ENCODE data around the gene SLC23A3.

SLC23A3 gene

DNA sequence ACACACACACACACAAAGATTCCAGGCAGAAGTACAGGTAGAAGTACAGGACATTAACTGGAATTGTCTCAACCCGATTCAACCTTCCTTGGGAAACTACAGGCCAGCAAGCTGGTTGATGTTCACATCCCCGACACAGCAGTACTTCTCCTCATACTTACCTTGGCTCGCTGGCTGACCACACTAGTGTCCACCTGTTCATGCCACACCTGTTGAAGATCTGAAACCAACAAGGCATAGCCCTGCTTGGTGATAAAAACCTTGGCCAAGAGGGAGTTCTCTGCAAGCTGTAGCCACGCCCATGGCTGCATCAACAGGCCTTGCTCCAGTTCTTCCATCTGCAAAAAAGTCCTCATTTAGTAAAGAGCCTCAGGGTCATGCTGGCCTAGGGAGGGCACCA, 11.8 kb downstream of the SLC23A3 start:
- Histone ChIP-seq H3K27me3 (ENCODE audit: insufficient read depth, poor library complexity, severe bottlenecking) (no peaks in the 10 kb centered on the region), H3K9me3 (ENCODE audit: severe bottlenecking) (no peaks in the 10 kb centered on the region), H3K4me3 (ENCODE audit: severe bottlenecking) (no peak overlapping the region), H3K36me3 (ENCODE audit: low read depth) (peaks cover 21% of the 10 kb centered on the region), H3K27ac (ENCODE audit: poor library complexity, severe bottlenecking) (no peak overlapping the region), H3K4me1 (ENCODE audit: insufficient read depth, poor library complexity, severe bottlenecking) (no peaks in the 10 kb centered on the region)
- DNase-seq (ENCODE audit: low spot score) (no peak), ATAC-seq (ENCODE audit: low read depth) (no peak)
- TF ChIP-seq, protein P1, sequence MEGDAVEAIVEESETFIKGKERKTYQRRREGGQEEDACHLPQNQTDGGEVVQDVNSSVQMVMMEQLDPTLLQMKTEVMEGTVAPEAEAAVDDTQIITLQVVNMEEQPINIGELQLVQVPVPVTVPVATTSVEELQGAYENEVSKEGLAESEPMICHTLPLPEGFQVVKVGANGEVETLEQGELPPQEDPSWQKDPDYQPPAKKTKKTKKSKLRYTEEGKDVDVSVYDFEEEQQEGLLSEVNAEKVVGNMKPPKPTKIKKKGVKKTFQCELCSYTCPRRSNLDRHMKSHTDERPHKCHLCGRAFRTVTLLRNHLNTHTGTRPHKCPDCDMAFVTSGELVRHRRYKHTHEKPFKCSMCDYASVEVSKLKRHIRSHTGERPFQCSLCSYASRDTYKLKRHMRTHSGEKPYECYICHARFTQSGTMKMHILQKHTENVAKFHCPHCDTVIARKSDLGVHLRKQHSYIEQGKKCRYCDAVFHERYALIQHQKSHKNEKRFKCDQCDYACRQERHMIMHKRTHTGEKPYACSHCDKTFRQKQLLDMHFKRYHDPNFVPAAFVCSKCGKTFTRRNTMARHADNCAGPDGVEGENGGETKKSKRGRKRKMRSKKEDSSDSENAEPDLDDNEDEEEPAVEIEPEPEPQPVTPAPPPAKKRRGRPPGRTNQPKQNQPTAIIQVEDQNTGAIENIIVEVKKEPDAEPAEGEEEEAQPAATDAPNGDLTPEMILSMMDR (IDR thresholded peaks at IDR 0.05; ENCODE audit: poor library complexity, severe bottlenecking): no peak

DNA sequence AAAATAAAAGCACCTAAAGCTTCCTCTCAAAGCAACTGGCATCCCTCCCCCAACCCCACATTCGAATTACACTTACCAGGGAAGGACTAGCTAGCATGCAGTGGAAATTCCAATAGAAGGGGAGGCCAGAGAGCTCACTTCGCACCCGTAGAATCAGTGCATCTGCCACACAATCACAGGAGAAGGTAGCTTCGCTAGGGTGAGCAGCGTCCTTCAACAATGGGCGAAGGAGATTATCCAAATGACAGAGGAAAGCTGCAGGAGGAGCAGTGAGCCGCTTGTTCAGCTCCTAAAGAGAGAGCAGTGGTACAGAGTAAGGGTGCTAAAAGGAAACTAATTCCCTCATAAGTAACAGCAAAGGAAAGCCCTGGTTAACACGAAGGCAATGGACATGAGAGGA, 12.4 kb downstream of the SLC23A3 start:
- no peaks in the 10 kb centered on the region for H3K4me1 ChIP-seq (ENCODE audit: insufficient read depth, poor library complexity, severe bottlenecking)
- H3K36me3 ChIP-seq (ENCODE audit: low read depth): peaks cover 24% of the 10 kb centered on the region
- TF ChIP-seq, protein P1 (IDR thresholded peaks at IDR 0.05; ENCODE audit: poor library complexity, severe bottlenecking): no peak
- H3K9me3 ChIP-seq (ENCODE audit: severe bottlenecking): no peaks in the 10 kb centered on the region
- DNase-seq (ENCODE audit: low spot score) (no peak), ATAC-seq (ENCODE audit: low read depth) (no peak)
- H3K27ac ChIP-seq (ENCODE audit: poor library complexity, severe bottlenecking): no peak overlapping the region
- no peak overlapping the region for H3K4me3 ChIP-seq (ENCODE audit: severe bottlenecking)
- no peaks in the 10 kb centered on the region for H3K27me3 ChIP-seq (ENCODE audit: insufficient read depth, poor library complexity, severe bottlenecking)

DNA sequence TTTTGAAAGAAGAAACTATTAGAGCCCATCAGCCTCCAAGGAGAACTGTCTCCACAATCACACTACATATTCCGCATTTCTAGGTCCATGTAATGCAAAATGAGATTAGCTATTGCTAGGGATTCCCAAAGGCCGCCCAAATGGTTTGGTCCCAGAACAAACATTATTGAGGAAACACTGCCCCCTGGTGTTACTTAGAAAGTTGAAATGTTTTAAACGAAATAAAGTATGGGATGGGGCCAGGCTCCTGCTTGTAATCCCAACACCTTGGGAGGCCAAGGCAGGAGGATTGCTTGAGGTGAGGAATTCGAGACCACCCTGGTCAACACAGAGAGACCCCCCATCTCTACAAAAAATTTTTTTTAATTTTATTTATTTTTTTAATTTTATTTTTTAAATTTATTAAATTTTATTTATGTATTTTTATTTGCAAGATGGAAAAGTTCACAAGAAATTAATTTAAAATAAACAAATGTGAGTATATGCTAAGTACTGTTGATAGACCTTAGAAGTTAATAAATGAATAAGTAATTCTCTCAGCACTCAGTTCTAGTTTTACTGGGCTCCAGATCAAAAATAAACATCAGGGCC, 14.7 kb downstream of the SLC23A3 start:
- Histone ChIP-seq H3K36me3 (ENCODE audit: low read depth) (peaks cover 24% of the 10 kb centered on the region), H3K4me3 (ENCODE audit: severe bottlenecking) (no peak overlapping the region), H3K9me3 (ENCODE audit: severe bottlenecking) (no peaks in the 10 kb centered on the region), H3K27me3 (ENCODE audit: insufficient read depth, poor library complexity, severe bottlenecking) (no peaks in the 10 kb centered on the region), H3K4me1 (ENCODE audit: insufficient read depth, poor library complexity, severe bottlenecking) (no peaks in the 10 kb centered on the region), H3K27ac (ENCODE audit: poor library complexity, severe bottlenecking) (no peak overlapping the region)
- peak; percentile 63 for ATAC-seq (ENCODE audit: low read depth)
- TF ChIP-seq, protein P1 (IDR thresholded peaks at IDR 0.05; ENCODE audit: poor library complexity, severe bottlenecking): peak; percentile 51
- no peak for DNase-seq (ENCODE audit: low spot score)

DNA sequence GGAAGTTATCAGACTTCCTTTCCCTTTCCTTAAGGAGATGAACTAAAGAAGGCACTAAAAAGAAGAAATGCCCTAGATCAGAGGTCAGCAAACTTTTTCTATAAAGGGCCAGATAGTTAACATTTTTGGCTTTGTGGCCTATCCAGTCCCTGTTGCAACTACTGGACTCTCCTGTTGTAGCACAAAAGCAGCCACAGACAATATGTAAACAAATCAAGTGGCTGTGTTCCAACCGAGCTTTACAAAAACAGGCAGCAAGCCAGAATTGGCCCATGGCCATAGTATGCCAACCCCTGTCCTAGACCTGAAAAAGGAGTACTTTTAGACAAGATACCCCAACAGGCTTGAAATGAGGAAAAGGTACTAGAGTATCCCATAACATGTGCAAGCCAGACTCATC, 20.2 kb downstream of the SLC23A3 start:
- H3K27ac ChIP-seq (ENCODE audit: poor library complexity, severe bottlenecking): no peak overlapping the region
- peaks cover 43% of the 10 kb centered on the region for H3K36me3 ChIP-seq (ENCODE audit: low read depth)
- ATAC-seq (ENCODE audit: low read depth) (no peak), DNase-seq (ENCODE audit: low spot score) (no peak)
- H3K4me1 ChIP-seq (ENCODE audit: insufficient read depth, poor library complexity, severe bottlenecking): peaks cover 3% of the 10 kb centered on the region
- no peaks in the 10 kb centered on the region for H3K27me3 ChIP-seq (ENCODE audit: insufficient read depth, poor library complexity, severe bottlenecking)
- TF ChIP-seq, protein P1 (IDR thresholded peaks at IDR 0.05; ENCODE audit: poor library complexity, severe bottlenecking): no peak
- no peak overlapping the region for H3K4me3 ChIP-seq (ENCODE audit: severe bottlenecking)
- H3K9me3 ChIP-seq (ENCODE audit: severe bottlenecking): no peaks in the 10 kb centered on the region

DNA sequence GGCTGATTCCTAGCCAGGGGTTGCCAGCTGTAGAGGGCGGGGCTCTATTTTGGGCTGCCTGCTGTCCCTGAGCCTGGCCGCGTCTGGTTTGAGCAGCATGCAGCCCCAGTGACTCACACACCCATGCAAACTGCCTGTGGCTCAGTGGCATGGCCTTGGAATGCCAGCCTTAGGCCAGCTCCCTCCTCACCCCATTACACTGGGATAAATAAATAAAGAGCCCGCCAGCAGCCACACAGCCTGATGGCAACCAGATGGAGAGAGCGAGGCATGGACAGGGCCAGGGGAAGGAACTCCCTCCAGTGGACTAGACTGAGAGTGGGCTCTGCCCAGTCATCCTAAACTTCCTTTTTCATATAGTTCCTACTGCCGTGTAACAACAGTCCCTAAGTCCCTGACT, 27.5 kb downstream of the SLC23A3 start:
- H3K27me3 ChIP-seq (ENCODE audit: insufficient read depth, poor library complexity, severe bottlenecking): no peaks in the 10 kb centered on the region
- H3K9me3 ChIP-seq (ENCODE audit: severe bottlenecking): no peaks in the 10 kb centered on the region
- H3K36me3 ChIP-seq (ENCODE audit: low read depth): peaks cover 12% of the 10 kb centered on the region
- ATAC-seq (ENCODE audit: low read depth): peak; percentile 69
- H3K27ac ChIP-seq (ENCODE audit: poor library complexity, severe bottlenecking): no peak overlapping the region
- no peak for DNase-seq (ENCODE audit: low spot score)
- H3K4me3 ChIP-seq (ENCODE audit: severe bottlenecking): no peak overlapping the region
- TF ChIP-seq, protein P1 (IDR thresholded peaks at IDR 0.05; ENCODE audit: poor library complexity, severe bottlenecking): no peak
- H3K4me1 ChIP-seq (ENCODE audit: insufficient read depth, poor library complexity, severe bottlenecking): peaks cover 3% of the 10 kb centered on the region
